ENCODE measurements around the gene MEG3. TPM values are rescaled to one million over a fixed set of nuclear protein-coding genes. Genes with fewer than 3 reads are reported as not detected.

The MEG3 gene
- total RNA-seq, 1 donor from 2014 or later: not detected

GRCh38 chr14:100864960-100865681, 39.2 kb downstream of the MEG3 start:
- Mint-ChIP-seq H3K4me1 (ENCODE audit: low read depth) (no peaks in the 10 kb centered on the region), H3K4me3 (ENCODE audit: low read depth) (no peak overlapping the region), H3K27ac (no peak overlapping the region), H3K9me3 (no peaks in the 10 kb centered on the region), H3K27me3 (ENCODE audit: low read depth) (no peaks in the 10 kb centered on the region), H3K36me3 (ENCODE audit: low read depth) (no peaks in the 10 kb centered on the region)
- intact Hi-C loops (cut with micrococcal nuclease): no loop called here
- DNase-seq (ENCODE audit: low spot score): no peak

- Mint-ChIP-seq H3K9me3 (no peaks in the 10 kb centered on the region), H3K4me1 (ENCODE audit: low read depth) (no peaks in the 10 kb centered on the region), H3K36me3 (ENCODE audit: low read depth) (no peaks in the 10 kb centered on the region), H3K27ac (no peak overlapping the region), H3K27me3 (ENCODE audit: low read depth) (no peaks in the 10 kb centered on the region), H3K4me3 (ENCODE audit: low read depth) (no peak overlapping the region)
- intact Hi-C loops (cut with micrococcal nuclease): no loop called here
- DNase-seq (ENCODE audit: low spot score): no peak
Measured at GRCh38 chr14:100865682-100866591, 40.0 kb downstream of the MEG3 start.

GRCh38 chr14:100866666-100867630, 41.0 kb downstream of the MEG3 start:
- no peaks in the 10 kb centered on the region for H3K27me3 Mint-ChIP-seq (ENCODE audit: low read depth)
- H3K27ac Mint-ChIP-seq: no peak overlapping the region
- no peak for DNase-seq (ENCODE audit: low spot score)
- intact Hi-C loops (cut with micrococcal nuclease): no loop called here
- H3K4me3 Mint-ChIP-seq (ENCODE audit: low read depth): no peak overlapping the region
- H3K36me3 Mint-ChIP-seq (ENCODE audit: low read depth): no peaks in the 10 kb centered on the region
- H3K4me1 Mint-ChIP-seq (ENCODE audit: low read depth): no peaks in the 10 kb centered on the region
- H3K9me3 Mint-ChIP-seq: no peaks in the 10 kb centered on the region

GRCh38 chr14:100867631-100868315, 41.9 kb downstream of the MEG3 start:
- intact Hi-C loops (cut with micrococcal nuclease): no loop called here
- H3K4me3 Mint-ChIP-seq (ENCODE audit: low read depth): no peak overlapping the region
- no peaks in the 10 kb centered on the region for H3K36me3 Mint-ChIP-seq (ENCODE audit: low read depth)
- no peaks in the 10 kb centered on the region for H3K9me3 Mint-ChIP-seq
- H3K4me1 Mint-ChIP-seq (ENCODE audit: low read depth): no peaks in the 10 kb centered on the region
- H3K27ac Mint-ChIP-seq: no peak overlapping the region
- DNase-seq (ENCODE audit: low spot score): no peak
- H3K27me3 Mint-ChIP-seq (ENCODE audit: low read depth): no peaks in the 10 kb centered on the region

- DNase-seq (ENCODE audit: low spot score): no peak
- H3K27me3 Mint-ChIP-seq (ENCODE audit: low read depth): no peaks in the 10 kb centered on the region
- no peaks in the 10 kb centered on the region for H3K36me3 Mint-ChIP-seq (ENCODE audit: low read depth)
- no peaks in the 10 kb centered on the region for H3K9me3 Mint-ChIP-seq
- H3K27ac Mint-ChIP-seq: no peak overlapping the region
- H3K4me1 Mint-ChIP-seq (ENCODE audit: low read depth): no peaks in the 10 kb centered on the region
- H3K4me3 Mint-ChIP-seq (ENCODE audit: low read depth): no peak overlapping the region
- intact Hi-C loops (cut with micrococcal nuclease): no loop called here
Measured at GRCh38 chr14:100868621-100869370, 42.9 kb downstream of the MEG3 start.

GRCh38 chr14:100871234-100872186, 45.6 kb downstream of the MEG3 start:
- peak overlapping the region; percentile 13 for H3K27ac Mint-ChIP-seq

GRCh38 chr14:100872259-100873095, 46.6 kb downstream of the MEG3 start:
- intact Hi-C loops (cut with micrococcal nuclease): no loop called here
- peak overlapping the region; percentile 13 for H3K27ac Mint-ChIP-seq
- DNase-seq (ENCODE audit: low spot score): no peak
- H3K27me3 Mint-ChIP-seq (ENCODE audit: low read depth): no peaks in the 10 kb centered on the region
- H3K9me3 Mint-ChIP-seq: no peaks in the 10 kb centered on the region
- no peaks in the 10 kb centered on the region for H3K4me1 Mint-ChIP-seq (ENCODE audit: low read depth)
- H3K4me3 Mint-ChIP-seq (ENCODE audit: low read depth): no peak overlapping the region
- H3K36me3 Mint-ChIP-seq (ENCODE audit: low read depth): no peaks in the 10 kb centered on the region

More at GRCh38 chr14:100871234-100872186, 45.6 kb downstream of the MEG3 start:
- DNase-seq (ENCODE audit: low spot score): no peak
- intact Hi-C loops (cut with micrococcal nuclease): no loop called here
- Mint-ChIP-seq H3K36me3 (ENCODE audit: low read depth) (no peaks in the 10 kb centered on the region), H3K4me1 (ENCODE audit: low read depth) (no peaks in the 10 kb centered on the region), H3K4me3 (ENCODE audit: low read depth) (no peak overlapping the region), H3K27me3 (ENCODE audit: low read depth) (no peaks in the 10 kb centered on the region), H3K9me3 (no peaks in the 10 kb centered on the region)

- no peaks in the 10 kb centered on the region for H3K4me1 Mint-ChIP-seq (ENCODE audit: low read depth)
- no peaks in the 10 kb centered on the region for H3K36me3 Mint-ChIP-seq (ENCODE audit: low read depth)
- no peak overlapping the region for H3K4me3 Mint-ChIP-seq (ENCODE audit: low read depth)
- no peaks in the 10 kb centered on the region for H3K9me3 Mint-ChIP-seq
- no peaks in the 10 kb centered on the region for H3K27me3 Mint-ChIP-seq (ENCODE audit: low read depth)
- no peak for DNase-seq (ENCODE audit: low spot score)
- H3K27ac Mint-ChIP-seq: no peak overlapping the region
- intact Hi-C loops (cut with micrococcal nuclease): no loop called here
Measured at GRCh38 chr14:100873096-100873482, 47.2 kb downstream of the MEG3 start.

- no peaks in the 10 kb centered on the region for H3K27me3 Mint-ChIP-seq (ENCODE audit: low read depth)
- H3K27ac Mint-ChIP-seq: no peak overlapping the region
- no peaks in the 10 kb centered on the region for H3K36me3 Mint-ChIP-seq (ENCODE audit: low read depth)
- no peak for DNase-seq (ENCODE audit: low spot score)
- no peaks in the 10 kb centered on the region for H3K9me3 Mint-ChIP-seq
- intact Hi-C loops (cut with micrococcal nuclease): no loop called here
- H3K4me3 Mint-ChIP-seq (ENCODE audit: low read depth): no peak overlapping the region
- no peaks in the 10 kb centered on the region for H3K4me1 Mint-ChIP-seq (ENCODE audit: low read depth)
Measured at GRCh38 chr14:100874051-100874410, 48.1 kb downstream of the MEG3 start.

GRCh38 chr14:100874411-100875091, 48.6 kb downstream of the MEG3 start:
- DNase-seq (ENCODE audit: low spot score): no peak
- intact Hi-C loops (cut with micrococcal nuclease): no loop called here
- no peak overlapping the region for H3K27ac Mint-ChIP-seq
- H3K27me3 Mint-ChIP-seq (ENCODE audit: low read depth): no peaks in the 10 kb centered on the region
- H3K4me3 Mint-ChIP-seq (ENCODE audit: low read depth): no peak overlapping the region
- H3K36me3 Mint-ChIP-seq (ENCODE audit: low read depth): no peaks in the 10 kb centered on the region
- no peaks in the 10 kb centered on the region for H3K4me1 Mint-ChIP-seq (ENCODE audit: low read depth)
- H3K9me3 Mint-ChIP-seq: no peaks in the 10 kb centered on the region

All from activated T-helper 2 cell treated with anti-CD3 and anti-CD28 coated beads, Interferon-gamma antibody, Interleukin-2, Interleukin-4, amounts not matched to agents 10 μg/mL and 5 μg/mL and 100 μg/mL, durations not matched to agents 14 hours and 24 hours and 36 hours (primary cell).